K562 (cell line): ENCODE results near the gene CAPN2. TPM values are rescaled to one million over a fixed set of nuclear protein-coding genes. Genes with fewer than 3 reads are reported as not detected.

Experiments
- BCL6 ChIP-seq: fragments of 250-450 bp; sonication (Bioruptor Pico); IDR thresholded peaks from 2 replicates; pipeline ENCODE4 v1.4.0; 2020
- FOS ChIP-seq: IDR thresholded peaks from 3 replicates; pipeline ENCODE4 v1.6.1; 2011; ENCODE audit not compliant: insufficient read length; ENCODE audit errors: extremely low read depth
- HINFP ChIP-seq: fragments of 450-650 bp; conservative IDR thresholded peaks from 2 replicates; pipeline ENCODE4 v1.6.1; 2016; ENCODE audit warnings: missing genetic modification characterization, low read depth, mild to moderate bottlenecking, control low read depth, missing compliant biosample characterization
- PCBP2 ChIP-seq: fragments of 200-400 bp; formaldehyde crosslinking; IDR thresholded peaks from 2 replicates; pipeline ENCODE4 v1.6.1; 2018; ENCODE audit warnings: low read length, low read depth, mild to moderate bottlenecking, moderate library complexity; ENCODE audit not compliant: poor library complexity, severe bottlenecking
- PHF20 ChIP-seq: fragments of 450-650 bp; IDR thresholded peaks from 2 replicates; pipeline ENCODE4 v1.6.1; 2018; ENCODE audit not compliant: partially characterized antibody
- RAD21 ChIP-seq, 2 experiments: fragments of 250-450 bp in 1 of 2; fragments of 450-650 bp in 1 of 2; sonication (Bioruptor Pico) in 1 of 2; formaldehyde crosslinking in 1 of 2; IDR thresholded peaks in 1 of 2; conservative IDR thresholded peaks in 1 of 2; 2 replicates each; pipeline versions ENCODE4 v1.4.0 to v1.8.0; 2020 to 2022; ENCODE audit warnings: mild to moderate bottlenecking in 2 of 2, moderate library complexity in 1 of 2
- SAFB ChIP-seq: fragments of 200-400 bp; formaldehyde crosslinking; IDR thresholded peaks from 2 replicates; pipeline ENCODE4 v1.6.1; 2017; ENCODE audit warnings: low read depth, low read length, borderline replicate concordance
- SNIP1 ChIP-seq: fragments of 450-650 bp; IDR thresholded peaks from 2 replicates; pipeline ENCODE4 v1.7.1; 2017; ENCODE audit warnings: low read depth, mild to moderate bottlenecking
- STAT6 ChIP-seq: sonication (generic); formaldehyde crosslinking; IDR thresholded peaks from 2 replicates; pipeline ENCODE4 v1.8.1; 2023; ENCODE audit warnings: mild to moderate bottlenecking, missing genetic modification reagents
- ZFP36 ChIP-seq: fragments of 150-350 bp; IDR thresholded peaks from 2 replicates; pipeline ENCODE4 v1.6.1; 2018; ENCODE audit warnings: low read length, low read depth; ENCODE audit not compliant: partially characterized antibody
- polyA plus RNA-seq, 8 experiments: library from polyadenylated mRNA; depleted of rRNA in 4 of 8; stranded (reverse) in 5 of 8; unstranded in 3 of 8; fragments of >200 nt; fragmentation: Nextera tagmentation in 2 of 8; fragmentation: Illumina TruSeq in 1 of 8; extraction: Ambion mirVana in 2 of 8; extraction: Trizol in 1 of 8; gene quantifications; 2 replicates each; pipeline versions ENCODE4 v1.2.1 to v1.2.3, GENCODE V29; 2011 to 2014; ENCODE audit warnings: inconsistent platforms in 1 of 8, missing spikeins in 1 of 8
- total RNA-seq, 7 experiments: library from RNA; depleted of rRNA in 6 of 7; stranded (reverse); fragments of >200 nt in 6 of 7; fragmentation: Illumina TruSeq in 2 of 7; extraction: Trizol in 2 of 7; gene quantifications; 2 replicates each; pipeline versions ENCODE4 v1.2.1 to v1.2.3, GENCODE V29; 2011 to 2021; ENCODE audit warnings: low replicate concordance in 1 of 7
- TF ChIP-seq, protein P1 (sequence below): IDR thresholded peaks from 2 replicates; pipeline ENCODE4 v1.6.1; 2014; ENCODE audit warnings: antibody characterized with exemption
- TF ChIP-seq, protein P2 (sequence below): sonication (generic); formaldehyde crosslinking; IDR thresholded peaks from 2 replicates; pipeline ENCODE4 v1.9.0; 2022; ENCODE audit warnings: mild to moderate bottlenecking, missing genetic modification reagents

CAPN2 gene
- total and polyA plus RNA-seq, 9 of the 15 experiments (the other 6 are each of a cell fraction or from before 2014, with no cell fraction given) = 24.6 to 157 (median 101) TPM

DNA sequence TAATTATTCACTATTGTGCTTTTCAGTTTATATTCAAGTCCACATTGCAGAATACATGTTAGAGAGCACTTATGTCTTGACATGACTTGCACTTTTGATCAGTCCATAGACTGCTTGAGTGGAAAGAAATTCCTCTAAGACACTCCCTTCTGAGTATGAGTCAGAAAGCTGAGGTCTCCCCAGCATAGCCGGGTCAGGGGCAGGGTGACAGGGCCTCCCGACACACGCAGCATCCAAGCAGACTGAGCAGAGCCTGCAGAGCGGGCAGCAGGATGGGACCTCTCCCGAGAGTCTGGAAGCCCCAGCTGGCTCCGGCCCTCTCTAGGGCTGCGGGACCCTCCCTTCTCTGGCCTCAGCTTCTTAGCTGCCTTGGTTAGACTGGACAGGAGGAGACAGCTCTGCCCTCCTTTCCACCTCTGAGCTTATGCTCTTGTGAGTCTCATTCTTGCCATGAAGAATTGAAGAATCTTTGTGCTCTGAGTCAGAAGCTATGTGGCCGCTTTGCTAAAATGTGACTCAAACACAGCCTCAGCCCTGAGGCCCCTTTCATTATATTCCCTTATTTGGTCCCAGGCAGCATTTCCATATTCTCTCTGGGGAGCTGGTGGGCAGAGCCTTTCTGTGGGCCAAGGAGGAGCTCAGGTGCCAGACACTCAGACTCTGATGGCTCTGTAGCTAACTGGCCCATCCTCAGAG, 11.2 kb upstream of the CAPN2 start (continued):
- no peak for TF ChIP-seq STAT6
- no peak for TF ChIP-seq PHF20
- TF ChIP-seq, protein P1, sequence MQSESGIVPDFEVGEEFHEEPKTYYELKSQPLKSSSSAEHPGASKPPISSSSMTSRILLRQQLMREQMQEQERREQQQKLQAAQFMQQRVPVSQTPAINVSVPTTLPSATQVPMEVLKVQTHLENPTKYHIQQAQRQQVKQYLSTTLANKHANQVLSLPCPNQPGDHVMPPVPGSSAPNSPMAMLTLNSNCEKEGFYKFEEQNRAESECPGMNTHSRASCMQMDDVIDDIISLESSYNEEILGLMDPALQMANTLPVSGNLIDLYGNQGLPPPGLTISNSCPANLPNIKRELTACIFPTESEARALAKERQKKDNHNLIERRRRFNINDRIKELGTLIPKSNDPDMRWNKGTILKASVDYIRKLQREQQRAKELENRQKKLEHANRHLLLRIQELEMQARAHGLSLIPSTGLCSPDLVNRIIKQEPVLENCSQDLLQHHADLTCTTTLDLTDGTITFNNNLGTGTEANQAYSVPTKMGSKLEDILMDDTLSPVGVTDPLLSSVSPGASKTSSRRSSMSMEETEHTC = no peak
- TF ChIP-seq PCBP2 = no peak
- TF ChIP-seq BCL6 (CRISPR knock-in tag) = no peak
- peak; percentile 55 for TF ChIP-seq FOS
- no peak for TF ChIP-seq HINFP (tag)
- TF ChIP-seq, protein P2, sequence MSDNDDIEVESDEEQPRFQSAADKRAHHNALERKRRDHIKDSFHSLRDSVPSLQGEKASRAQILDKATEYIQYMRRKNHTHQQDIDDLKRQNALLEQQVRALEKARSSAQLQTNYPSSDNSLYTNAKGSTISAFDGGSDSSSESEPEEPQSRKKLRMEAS = peak; percentile 28; the same call in 1 of the 2 replicates
- peak in 1 of 2 experiments; percentile 26; a peak in 2 of 4 replicates for TF ChIP-seq RAD21 (CRISPR knock-in tag; conservative IDR thresholded peaks at IDR 0.05 in 1 of 2, IDR thresholded peaks at IDR 0.05 in 1 of 2)
- TF ChIP-seq SAFB = no peak
- no peak for TF ChIP-seq ZFP36
- no peak for TF ChIP-seq SNIP1
